Dendritic cell treated with granulocyte-macrophage colony-stimulating factor and Interleukin-4, amounts not matched to agents 40 ng/mL and 50 ng/mL, for 4 days (primary cell): ENCODE data around the gene CCDC148.
"Not testable (repeated sequence)": the region's sequence is repeated elsewhere in the genome, so short reads cannot be mapped to it uniquely, and the experiment has no call there.

Source experiments
- H3K27ac Mint-ChIP-seq: one replicate; pipeline ENCODE4 v1.8.0; 2022; ENCODE audit warnings: mild to moderate bottlenecking, mixed read lengths
- H3K27me3 Mint-ChIP-seq: one replicate; pipeline ENCODE4 v1.8.0; 2022; ENCODE audit warnings: mild to moderate bottlenecking, mixed read lengths
- H3K36me3 Mint-ChIP-seq: one replicate; pipeline ENCODE4 v1.8.0; 2022; ENCODE audit warnings: low read depth, mixed read lengths
- H3K4me1 Mint-ChIP-seq: one replicate; pipeline ENCODE4 v1.8.0; 2022; ENCODE audit warnings: low read depth, mixed read lengths
- H3K4me3 Mint-ChIP-seq: one replicate; pipeline ENCODE4 v1.8.0; 2022; ENCODE audit warnings: mild to moderate bottlenecking, moderate library complexity, mixed read lengths
- H3K9me3 Mint-ChIP-seq: one replicate; pipeline ENCODE4 v1.8.0; 2022; ENCODE audit warnings: mixed read lengths
- intact Hi-C: fragments of 100-400 bp; cut with micrococcal nuclease; formaldehyde crosslinking; loops from one replicate; pipeline ENCODE4 v1.15.0; 2022

The CCDC148 gene

DNA sequence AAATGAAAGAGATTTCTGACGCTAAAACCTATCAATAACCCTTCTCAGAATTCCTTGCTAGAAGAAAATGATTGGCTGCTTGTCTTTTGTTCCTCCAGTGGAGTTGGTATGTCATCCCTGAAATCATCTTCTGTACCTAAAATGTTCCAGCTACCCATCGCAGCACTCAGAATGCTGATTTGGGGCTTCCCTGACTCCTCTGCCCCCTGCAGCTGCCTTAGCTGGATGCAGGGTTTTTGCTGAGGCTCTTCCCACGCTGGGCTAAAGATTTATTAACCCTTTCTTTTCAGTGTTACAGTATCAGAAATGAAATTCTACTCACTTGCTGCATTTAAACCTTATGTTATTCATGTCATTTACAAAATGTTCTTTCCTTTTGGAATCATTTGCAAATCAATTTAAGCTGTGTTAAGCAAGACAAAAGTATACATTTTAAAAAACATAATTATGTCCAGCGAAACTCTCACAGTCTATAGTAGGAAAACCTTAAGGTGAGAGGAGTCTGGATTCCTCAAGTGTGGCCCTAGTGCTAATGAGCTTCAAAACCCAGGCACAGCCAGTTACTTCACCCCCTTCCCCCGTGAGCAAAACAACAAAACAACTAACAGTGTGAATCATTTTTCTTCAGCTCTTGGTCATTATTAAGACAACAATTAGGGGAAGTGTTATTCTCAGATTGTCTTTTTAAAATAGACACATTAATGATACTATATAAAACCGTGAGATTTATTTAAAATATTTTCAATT, 33.0 kb upstream of the CCDC148 start:
- H3K4me3 Mint-ChIP-seq = no peak overlapping the region

DNA sequence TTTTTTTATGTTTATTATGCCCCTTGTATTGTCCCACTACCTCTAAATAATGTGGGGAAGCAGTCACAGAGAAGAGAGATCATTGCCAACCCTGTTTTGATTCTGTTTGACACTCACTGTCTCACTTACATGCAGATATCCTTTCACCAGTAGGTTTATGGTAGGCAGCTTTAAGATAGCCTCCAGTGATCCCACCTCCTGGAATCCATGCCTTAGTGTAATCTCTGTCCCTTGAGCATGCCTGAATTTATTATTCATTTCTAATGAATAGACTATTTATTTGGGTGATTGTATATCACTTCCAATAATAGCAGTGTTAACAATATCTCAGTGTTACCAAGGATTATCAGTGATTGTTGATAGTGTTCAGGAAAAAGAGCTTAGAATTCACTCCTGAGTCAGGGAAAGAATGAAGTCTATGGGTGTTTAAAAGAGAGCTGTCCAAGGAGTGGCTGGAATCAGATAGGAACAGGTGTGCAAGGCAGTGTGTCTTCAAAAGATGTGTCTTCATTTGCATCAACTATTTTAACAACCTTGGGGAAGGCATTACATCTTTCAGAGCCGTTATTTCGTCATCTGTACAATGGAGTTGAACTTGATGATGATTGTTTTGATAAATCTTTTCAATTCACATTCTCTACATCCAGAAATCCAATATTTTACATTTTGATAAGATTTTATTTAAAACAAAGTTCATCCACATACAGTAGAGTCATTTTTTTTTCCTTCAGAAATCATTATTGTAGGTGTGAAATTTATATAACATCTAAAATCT, 32.1 kb upstream of the CCDC148 start:
- Mint-ChIP-seq H3K4me3 (no peak overlapping the region), H3K9me3 (no peaks in the 10 kb centered on the region), H3K36me3 (no peaks in the 10 kb centered on the region), H3K27me3 (no peaks in the 10 kb centered on the region), H3K27ac (no peak overlapping the region), H3K4me1 (peaks cover 6% of the 10 kb centered on the region)
- intact Hi-C loops = no loop called here

More for the DNA sequence above, 33.0 kb upstream of the CCDC148 start:
- no peaks in the 10 kb centered on the region for H3K9me3 Mint-ChIP-seq
- no peaks in the 10 kb centered on the region for H3K27me3 Mint-ChIP-seq
- H3K27ac Mint-ChIP-seq = no peak overlapping the region
- no peaks in the 10 kb centered on the region for H3K36me3 Mint-ChIP-seq
- intact Hi-C loops = no loop called here
- peaks cover 6% of the 10 kb centered on the region for H3K4me1 Mint-ChIP-seq

DNA sequence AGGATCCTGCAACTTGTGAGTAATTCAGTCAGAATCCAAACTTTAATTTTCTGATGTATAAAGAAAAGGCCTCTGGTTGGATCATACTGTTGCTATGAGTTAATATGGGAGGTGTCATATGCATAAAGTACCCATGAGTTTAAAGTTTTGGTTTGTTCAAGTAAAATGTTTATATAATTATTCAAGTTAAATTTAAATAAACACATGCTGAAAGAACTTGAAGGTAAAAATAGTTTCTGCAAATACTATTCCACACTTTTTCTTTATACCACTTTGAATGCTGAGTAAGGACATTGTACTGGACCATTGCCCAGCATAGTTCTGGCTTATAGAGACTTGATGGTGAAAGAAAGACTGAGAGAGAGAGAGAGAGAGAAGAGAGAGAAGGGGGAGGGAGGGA, 30.9 kb upstream of the CCDC148 start:
- no peaks in the 10 kb centered on the region for H3K9me3 Mint-ChIP-seq
- no peaks in the 10 kb centered on the region for H3K27me3 Mint-ChIP-seq
- H3K4me1 Mint-ChIP-seq = peaks cover 11% of the 10 kb centered on the region
- intact Hi-C loops = no loop called here
- no peaks in the 10 kb centered on the region for H3K36me3 Mint-ChIP-seq
- no peak overlapping the region for H3K27ac Mint-ChIP-seq
- H3K4me3 Mint-ChIP-seq = no peak overlapping the region

DNA sequence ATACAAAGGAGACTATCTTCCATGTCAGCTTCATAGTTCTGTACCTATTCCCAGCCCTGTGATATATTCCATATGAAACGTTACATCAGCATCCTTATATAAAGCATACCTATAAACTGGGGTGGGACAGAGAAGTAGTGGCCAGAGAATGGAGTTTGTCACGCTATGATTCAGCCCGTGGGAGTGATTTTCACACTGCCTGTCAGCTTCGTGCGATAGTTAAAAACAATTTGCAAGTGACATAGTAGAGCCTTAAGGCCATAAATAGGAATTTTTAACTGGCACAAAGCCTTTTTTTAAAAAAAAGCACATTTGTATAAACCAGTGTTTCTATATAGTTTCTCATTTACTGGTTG, 30.4 kb upstream of the CCDC148 start:
- peaks cover 14% of the 10 kb centered on the region for H3K4me1 Mint-ChIP-seq
- H3K27me3 Mint-ChIP-seq = no peaks in the 10 kb centered on the region
- no peaks in the 10 kb centered on the region for H3K9me3 Mint-ChIP-seq
- H3K36me3 Mint-ChIP-seq = no peaks in the 10 kb centered on the region
- H3K27ac Mint-ChIP-seq = no peak overlapping the region
- intact Hi-C loops = no loop called here
- no peak overlapping the region for H3K4me3 Mint-ChIP-seq

DNA sequence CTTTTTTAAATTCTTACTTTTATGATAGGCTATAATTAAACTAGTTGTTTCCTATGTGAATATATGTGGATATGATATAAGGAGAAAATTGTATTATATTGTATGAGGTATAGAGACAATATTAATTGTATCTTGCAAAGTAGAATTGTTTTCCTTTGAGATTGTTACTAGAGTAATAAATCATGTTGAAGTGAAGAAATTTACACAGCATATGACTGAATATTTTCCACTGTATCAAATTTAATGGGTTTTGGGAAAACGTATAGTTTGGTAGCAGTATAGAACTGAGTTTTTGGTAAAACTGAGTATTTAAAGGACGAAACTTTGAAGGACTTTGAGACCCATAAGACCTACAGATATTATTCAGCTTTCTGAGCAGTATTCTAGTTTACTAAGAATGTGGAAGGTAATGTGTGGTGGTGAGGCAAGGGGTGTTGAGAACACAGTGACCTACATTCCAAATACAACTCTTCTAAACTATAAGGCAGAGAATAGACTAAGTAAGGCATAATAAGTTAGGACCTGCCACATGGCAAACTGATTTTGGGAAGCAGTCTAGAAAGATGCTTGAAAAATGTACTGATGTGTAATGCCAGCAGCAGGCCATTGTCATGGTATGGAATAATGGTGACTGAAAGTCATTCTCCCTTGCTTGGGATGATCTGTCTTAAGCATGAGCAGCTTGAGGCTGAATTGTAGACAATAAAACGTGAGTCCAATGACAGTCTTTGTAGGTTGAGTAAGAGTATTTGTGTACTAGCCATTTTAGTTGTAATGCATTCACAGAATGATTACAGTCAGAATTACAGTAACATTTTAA, 29.8 kb upstream of the CCDC148 start:
- Mint-ChIP-seq H3K4me1 (peaks cover 14% of the 10 kb centered on the region), H3K36me3 (no peaks in the 10 kb centered on the region), H3K4me3 (no peak overlapping the region), H3K27me3 (no peaks in the 10 kb centered on the region), H3K27ac (no peak overlapping the region), H3K9me3 (no peaks in the 10 kb centered on the region)
- intact Hi-C loops = no loop called here

DNA sequence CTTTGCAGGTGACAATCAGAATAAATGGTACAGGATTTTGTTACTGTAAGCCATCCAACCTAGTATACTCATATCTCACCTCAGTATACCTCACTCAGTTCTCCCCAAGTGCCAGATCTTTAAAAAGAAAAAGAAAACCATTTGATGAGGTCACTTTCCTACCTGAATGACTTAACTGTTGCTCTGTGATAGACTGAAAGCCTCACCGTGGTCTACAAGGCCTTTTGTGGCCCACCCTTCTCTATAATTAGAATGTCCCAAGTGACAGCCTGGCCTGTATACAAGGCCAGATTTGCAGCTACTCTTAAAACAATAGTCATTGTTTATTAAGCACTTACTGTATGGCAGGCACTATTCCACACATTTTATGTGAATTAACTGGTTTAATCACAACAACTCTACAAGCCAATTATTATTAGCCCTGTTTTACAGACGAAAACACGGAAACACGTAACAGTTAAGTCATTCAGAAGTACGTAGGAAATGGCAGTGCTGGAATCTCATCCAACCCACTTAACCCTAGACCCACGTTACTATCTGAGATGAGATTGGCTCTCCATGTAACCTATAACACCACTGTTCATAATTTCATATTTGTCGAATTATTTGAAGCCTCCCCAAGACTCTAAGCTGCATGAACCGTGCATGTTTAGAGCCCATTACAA, 28.5 kb upstream of the CCDC148 start:
- H3K4me1 Mint-ChIP-seq = peaks cover 14% of the 10 kb centered on the region
- H3K27me3 Mint-ChIP-seq = no peaks in the 10 kb centered on the region
- H3K27ac Mint-ChIP-seq = no peak overlapping the region
- intact Hi-C loops = no loop called here
- no peaks in the 10 kb centered on the region for H3K9me3 Mint-ChIP-seq
- no peak overlapping the region for H3K4me3 Mint-ChIP-seq
- H3K36me3 Mint-ChIP-seq = no peaks in the 10 kb centered on the region

DNA sequence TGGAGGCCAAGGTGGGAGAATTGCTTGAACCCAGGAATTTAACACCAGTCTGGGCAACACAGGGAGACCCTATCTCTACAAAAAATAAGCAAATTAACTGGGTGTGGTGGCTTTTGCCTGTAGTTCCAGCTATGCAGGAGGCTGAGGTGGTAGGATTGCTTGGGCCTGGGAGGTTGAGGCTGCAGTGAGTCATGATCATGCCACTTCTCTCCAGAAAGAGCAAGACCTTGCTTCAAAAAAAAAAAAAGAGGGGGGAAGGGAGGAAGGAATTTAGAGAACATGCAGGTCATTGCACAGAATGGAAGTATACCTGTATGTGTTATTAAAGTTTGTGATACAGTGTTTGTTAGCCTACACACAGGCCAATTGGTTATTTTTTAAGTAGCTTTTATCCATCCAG, 26.0 kb upstream of the CCDC148 start:
- H3K4me3 Mint-ChIP-seq = no peak overlapping the region
- H3K4me1 Mint-ChIP-seq = peaks cover 8% of the 10 kb centered on the region
- H3K36me3 Mint-ChIP-seq = no peaks in the 10 kb centered on the region
- no peaks in the 10 kb centered on the region for H3K27me3 Mint-ChIP-seq
- intact Hi-C loops = no loop called here
- H3K27ac Mint-ChIP-seq = no peak overlapping the region
- H3K9me3 Mint-ChIP-seq = no peaks in the 10 kb centered on the region

DNA sequence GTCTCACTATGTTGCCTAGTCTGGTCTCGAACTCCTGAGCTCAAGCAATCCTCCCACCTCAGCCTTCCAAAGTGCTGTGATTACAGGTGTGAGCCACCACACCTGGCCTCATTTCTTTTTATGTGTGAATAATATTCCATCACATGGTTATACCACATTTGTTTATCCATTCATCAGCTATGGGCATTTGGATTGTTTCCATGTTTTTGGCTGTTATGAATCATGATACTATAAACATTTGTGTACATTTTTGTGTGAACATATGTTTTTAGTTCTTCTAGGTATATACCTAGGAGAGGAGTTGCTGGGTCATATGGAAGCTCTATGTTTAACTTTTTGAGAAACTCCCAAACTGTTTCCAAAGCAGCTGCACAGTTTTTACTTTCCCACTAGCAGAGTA, 24.6 kb upstream of the CCDC148 start:
- Mint-ChIP-seq H3K4me3 (no peak overlapping the region), H3K9me3 (no peaks in the 10 kb centered on the region), H3K27me3 (no peaks in the 10 kb centered on the region), H3K27ac (no peak overlapping the region), H3K36me3 (no peaks in the 10 kb centered on the region), H3K4me1 (peaks cover 8% of the 10 kb centered on the region)
- intact Hi-C loops = no loop called here

DNA sequence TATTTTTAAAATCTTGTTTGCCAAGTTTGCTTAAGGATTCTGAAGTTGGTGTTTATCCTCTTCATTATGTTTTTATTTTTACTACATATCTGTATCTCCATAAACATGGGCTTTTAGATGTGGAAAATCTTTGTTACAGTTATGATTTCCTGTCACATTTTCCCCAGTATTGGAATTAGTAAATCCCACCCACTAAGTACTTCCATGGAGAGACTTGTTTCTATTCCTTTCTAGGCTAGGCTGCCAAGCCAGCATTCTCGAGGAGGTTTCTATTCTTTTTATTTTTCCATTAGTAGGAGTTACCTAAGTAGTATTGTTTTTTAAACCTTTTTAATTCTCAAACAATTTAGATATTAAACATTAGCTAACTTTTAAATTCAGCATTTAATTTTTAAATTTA, 22.3 kb upstream of the CCDC148 start:
- Mint-ChIP-seq H3K27me3 (no peaks in the 10 kb centered on the region), H3K9me3 (no peaks in the 10 kb centered on the region), H3K36me3 (no peaks in the 10 kb centered on the region), H3K27ac (no peak overlapping the region), H3K4me3 (no peak overlapping the region), H3K4me1 (peaks cover 8% of the 10 kb centered on the region)
- intact Hi-C loops = no loop called here

DNA sequence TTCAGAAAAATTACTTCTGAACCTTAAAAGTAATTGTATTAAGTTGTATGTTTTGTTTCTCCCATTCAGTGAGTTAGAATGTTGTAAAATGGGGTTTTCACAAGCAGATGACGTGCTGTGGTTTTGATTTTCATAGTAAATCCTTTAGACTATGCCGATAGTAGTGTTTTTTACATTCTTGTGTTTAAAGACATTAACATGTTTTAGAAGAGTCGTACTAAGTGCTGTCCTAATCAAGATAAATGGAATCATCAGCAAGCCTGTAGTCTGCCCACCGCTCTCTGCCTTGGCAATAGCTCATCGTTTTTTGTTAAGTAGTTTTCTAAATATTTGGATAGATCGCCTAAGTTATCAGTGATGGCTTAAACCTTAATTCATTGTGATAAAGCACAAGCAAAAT, 21.7 kb upstream of the CCDC148 start:
- H3K27me3 Mint-ChIP-seq = no peaks in the 10 kb centered on the region
- H3K36me3 Mint-ChIP-seq = no peaks in the 10 kb centered on the region
- no peak overlapping the region for H3K4me3 Mint-ChIP-seq
- peaks cover 8% of the 10 kb centered on the region for H3K4me1 Mint-ChIP-seq
- H3K9me3 Mint-ChIP-seq = no peaks in the 10 kb centered on the region
- no peak overlapping the region for H3K27ac Mint-ChIP-seq
- intact Hi-C loops = no loop called here

DNA sequence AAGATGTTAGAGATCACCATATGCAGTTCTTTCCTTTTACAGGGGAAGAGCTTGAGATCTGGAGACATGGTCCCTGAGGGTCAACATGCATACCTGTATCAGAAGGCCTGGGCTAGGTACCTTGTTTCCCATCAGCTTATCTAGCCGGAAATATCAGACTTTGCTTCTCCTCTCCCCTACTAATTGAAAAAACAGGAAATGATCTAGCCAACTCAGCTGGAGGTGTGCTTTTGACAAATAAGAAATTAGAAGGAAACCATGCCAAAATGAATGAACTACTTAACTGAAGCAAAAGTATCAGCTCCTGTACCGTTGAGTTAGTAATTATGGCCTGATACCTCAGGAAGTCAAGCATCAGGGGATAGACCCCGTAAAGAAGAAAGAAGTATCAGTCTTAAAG, 20.6 kb upstream of the CCDC148 start:
- Mint-ChIP-seq H3K9me3 (no peaks in the 10 kb centered on the region), H3K4me1 (peaks cover under 1% of the 10 kb centered on the region), H3K36me3 (no peaks in the 10 kb centered on the region), H3K27me3 (no peaks in the 10 kb centered on the region), H3K27ac (no peak overlapping the region), H3K4me3 (no peak overlapping the region)
- intact Hi-C loops = no loop called here

DNA sequence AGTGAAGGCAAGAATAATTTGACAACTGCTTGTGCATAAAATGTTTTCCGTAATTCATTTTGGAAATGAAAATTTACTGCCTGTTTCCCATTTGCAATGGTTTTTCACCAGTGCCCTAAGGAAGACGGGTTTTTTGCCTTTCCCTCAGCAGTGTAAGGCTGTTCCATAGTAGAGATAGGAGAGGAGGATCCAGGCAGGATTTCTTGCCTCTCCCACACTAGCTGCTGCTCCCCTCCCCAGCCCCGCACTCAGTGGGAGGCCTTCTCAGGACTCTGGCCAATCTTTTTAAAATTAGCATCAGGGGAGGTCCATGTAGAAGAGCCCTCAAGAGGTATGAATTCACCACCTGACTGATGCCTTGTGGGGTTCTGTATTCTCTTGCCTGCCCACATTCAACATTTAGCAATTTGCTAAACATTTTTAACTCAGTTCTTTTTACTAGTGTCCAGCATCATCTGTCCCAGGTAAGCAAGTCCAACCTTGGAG, 18.0 kb upstream of the CCDC148 start:
- H3K4me1 Mint-ChIP-seq, H3K27me3 Mint-ChIP-seq, H3K9me3 Mint-ChIP-seq, H3K36me3 Mint-ChIP-seq, intact Hi-C loops, H3K4me3 Mint-ChIP-seq, H3K27ac Mint-ChIP-seq: not testable (repeated sequence)

DNA sequence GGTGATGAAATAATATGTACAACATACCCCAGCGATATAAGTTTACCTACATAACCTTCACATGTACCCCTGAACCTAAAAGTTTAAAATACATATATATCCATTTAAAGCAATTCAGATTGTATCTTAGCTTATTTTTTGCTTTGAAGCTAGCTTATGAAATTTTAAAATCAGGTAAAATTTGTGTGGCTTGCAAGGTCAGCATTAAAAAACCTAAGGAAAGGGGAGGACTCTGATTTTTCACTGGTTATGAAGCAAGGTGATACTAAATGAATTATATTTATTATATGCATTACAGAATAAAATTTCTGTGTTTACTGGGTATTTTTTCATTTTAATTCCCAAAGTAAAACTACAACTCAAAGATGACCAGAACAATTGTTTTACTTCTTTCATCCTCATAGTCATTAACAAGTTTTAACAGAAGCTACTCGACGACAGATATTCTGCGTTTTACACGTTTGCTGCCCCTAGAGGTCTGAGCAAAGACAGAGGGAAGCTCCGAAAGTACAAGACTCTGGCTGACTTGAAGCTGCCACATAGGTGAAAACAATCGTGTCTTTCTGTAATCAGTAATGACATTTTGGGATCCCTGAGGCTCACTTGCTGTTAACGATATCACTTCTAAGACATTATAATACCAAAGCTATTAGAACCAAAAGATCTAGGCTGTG, 17.3 kb upstream of the CCDC148 start:
- Mint-ChIP-seq H3K27me3 (no peaks in the 10 kb centered on the region), H3K9me3 (no peaks in the 10 kb centered on the region), H3K4me1 (no peaks in the 10 kb centered on the region), H3K4me3 (no peak overlapping the region), H3K36me3 (no peaks in the 10 kb centered on the region), H3K27ac (no peak overlapping the region)
- intact Hi-C loops = no loop called here
